ENCODE measurements around the gene CTIF.

DNA sequence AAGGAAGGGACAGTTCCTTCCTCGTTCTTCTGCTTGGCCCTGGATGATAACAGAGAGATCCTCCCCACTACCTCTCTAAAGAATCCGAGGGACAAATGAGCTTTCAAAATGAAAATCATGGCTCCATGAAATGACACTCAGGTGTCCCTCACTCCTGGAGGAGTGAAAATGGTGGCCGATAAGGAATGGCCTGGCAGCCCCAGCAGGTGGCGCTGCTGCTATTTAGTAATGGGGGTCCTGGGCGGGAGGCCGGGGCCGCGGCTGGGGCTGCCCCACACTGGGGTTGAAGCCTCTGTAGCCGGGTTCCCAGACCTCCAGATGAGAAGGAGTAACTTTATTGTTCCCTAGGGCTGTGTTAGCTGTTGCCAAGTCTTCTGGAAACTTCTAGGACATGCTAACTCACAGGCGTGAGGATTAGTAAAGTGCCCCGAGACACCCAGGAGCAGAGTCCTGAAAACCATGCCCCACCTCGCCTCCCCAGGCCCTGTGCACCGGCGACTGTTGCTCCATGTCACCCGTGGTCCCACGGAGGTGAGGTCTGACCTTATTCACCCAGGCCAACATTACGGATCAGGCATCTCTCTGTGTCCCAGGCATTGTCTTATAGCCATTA is 138.0 kb downstream of the CTIF start:
- TF ChIP-seq, protein P1, sequence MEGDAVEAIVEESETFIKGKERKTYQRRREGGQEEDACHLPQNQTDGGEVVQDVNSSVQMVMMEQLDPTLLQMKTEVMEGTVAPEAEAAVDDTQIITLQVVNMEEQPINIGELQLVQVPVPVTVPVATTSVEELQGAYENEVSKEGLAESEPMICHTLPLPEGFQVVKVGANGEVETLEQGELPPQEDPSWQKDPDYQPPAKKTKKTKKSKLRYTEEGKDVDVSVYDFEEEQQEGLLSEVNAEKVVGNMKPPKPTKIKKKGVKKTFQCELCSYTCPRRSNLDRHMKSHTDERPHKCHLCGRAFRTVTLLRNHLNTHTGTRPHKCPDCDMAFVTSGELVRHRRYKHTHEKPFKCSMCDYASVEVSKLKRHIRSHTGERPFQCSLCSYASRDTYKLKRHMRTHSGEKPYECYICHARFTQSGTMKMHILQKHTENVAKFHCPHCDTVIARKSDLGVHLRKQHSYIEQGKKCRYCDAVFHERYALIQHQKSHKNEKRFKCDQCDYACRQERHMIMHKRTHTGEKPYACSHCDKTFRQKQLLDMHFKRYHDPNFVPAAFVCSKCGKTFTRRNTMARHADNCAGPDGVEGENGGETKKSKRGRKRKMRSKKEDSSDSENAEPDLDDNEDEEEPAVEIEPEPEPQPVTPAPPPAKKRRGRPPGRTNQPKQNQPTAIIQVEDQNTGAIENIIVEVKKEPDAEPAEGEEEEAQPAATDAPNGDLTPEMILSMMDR (IDR thresholded peaks at IDR 0.05): peak; percentile 79 to 88 (median 82)
- TF ChIP-seq POLR2A (IDR thresholded peaks at IDR 0.05): no peak
